Measurements from ENCODE around the gene MGST2.

GRCh38 chr4:139682741-139683151 lies 17.1 kb downstream of the MGST2 start:
- TF ChIP-seq, protein P1, sequence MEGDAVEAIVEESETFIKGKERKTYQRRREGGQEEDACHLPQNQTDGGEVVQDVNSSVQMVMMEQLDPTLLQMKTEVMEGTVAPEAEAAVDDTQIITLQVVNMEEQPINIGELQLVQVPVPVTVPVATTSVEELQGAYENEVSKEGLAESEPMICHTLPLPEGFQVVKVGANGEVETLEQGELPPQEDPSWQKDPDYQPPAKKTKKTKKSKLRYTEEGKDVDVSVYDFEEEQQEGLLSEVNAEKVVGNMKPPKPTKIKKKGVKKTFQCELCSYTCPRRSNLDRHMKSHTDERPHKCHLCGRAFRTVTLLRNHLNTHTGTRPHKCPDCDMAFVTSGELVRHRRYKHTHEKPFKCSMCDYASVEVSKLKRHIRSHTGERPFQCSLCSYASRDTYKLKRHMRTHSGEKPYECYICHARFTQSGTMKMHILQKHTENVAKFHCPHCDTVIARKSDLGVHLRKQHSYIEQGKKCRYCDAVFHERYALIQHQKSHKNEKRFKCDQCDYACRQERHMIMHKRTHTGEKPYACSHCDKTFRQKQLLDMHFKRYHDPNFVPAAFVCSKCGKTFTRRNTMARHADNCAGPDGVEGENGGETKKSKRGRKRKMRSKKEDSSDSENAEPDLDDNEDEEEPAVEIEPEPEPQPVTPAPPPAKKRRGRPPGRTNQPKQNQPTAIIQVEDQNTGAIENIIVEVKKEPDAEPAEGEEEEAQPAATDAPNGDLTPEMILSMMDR (conservative IDR thresholded peaks at IDR 0.05; ENCODE audit: low read length), result no peak
- TF ChIP-seq EZH2phosphoT487 (IDR thresholded peaks at IDR 0.05; ENCODE audit: borderline replicate concordance), result no peak
